ENCODE results near the gene RNF126.
"Not testable (repeated sequence)": the region's sequence is repeated elsewhere in the genome, so short reads cannot be mapped to it uniquely, and the experiment has no call there.

RNF126 gene

GRCh38 chr19:699885-700284 lies 36.9 kb upstream of the RNF126 start:
- POLR2A ChIA-PET; DNase-seq (ENCODE audit: extremely low spot score): not testable (repeated sequence)
- CTCF ChIA-PET: interaction anchor here (0.7 kb wide), 1 partner anchor 19 kb away, joined by 3 read pairs; no protein-coding TSS in a partner anchor
- TF ChIP-seq ZNF384 (IDR thresholded peaks at IDR 0.05): peak; percentile 83

GRCh38 chr19:698529-698928 lies 35.5 kb upstream of the RNF126 start:
- DNase-seq (ENCODE audit: extremely low spot score); POLR2A ChIA-PET; CTCF ChIA-PET: not testable (repeated sequence)

- DNase-seq (ENCODE audit: extremely low spot score): no peak
- POLR2A ChIA-PET: no interaction called here
- CTCF ChIA-PET: interaction anchor here (0.7 kb wide), 1 partner anchor 108 kb away, joined by 3 read pairs; no protein-coding TSS in a partner anchor
- TF ChIP-seq CTBP1 (IDR thresholded peaks at IDR 0.05; ENCODE audit: borderline replicate concordance) (no peak), TARDBP (IDR thresholded peaks at IDR 0.05) (no peak), FOXK2 (IDR thresholded peaks at IDR 0.05) (no peak), HDGF (IDR thresholded peaks at IDR 0.05; ENCODE audit: borderline replicate concordance) (no peak), PKNOX1 (IDR thresholded peaks at IDR 0.05) (no peak), ZNF384 (IDR thresholded peaks at IDR 0.05) (no peak), BHLHE40 (IDR thresholded peaks at IDR 0.05; ENCODE audit: borderline replicate concordance) (no peak), FOXM1 (IDR thresholded peaks at IDR 0.05; ENCODE audit: borderline replicate concordance) (no peak), LEF1 (IDR thresholded peaks at IDR 0.05; ENCODE audit: borderline replicate concordance) (no peak), ELF4 (IDR thresholded peaks at IDR 0.05) (no peak), SP1 (IDR thresholded peaks at IDR 0.05) (no peak), ARNT (IDR thresholded peaks at IDR 0.05) (no peak), L3MBTL2 (conservative IDR thresholded peaks at IDR 0.05) (no peak), NFRKB (IDR thresholded peaks at IDR 0.05) (no peak)
Observed at GRCh38 chr19:695352-695949, 32.4 kb upstream of the RNF126 start, which contains the start of gene PRSS57. Gene PRSS57 (minus strand): TSS chr19:695452. CDS start chr19:695430, 22 bp downstream.

- no peak for TF ChIP-seq FOXK2 (IDR thresholded peaks at IDR 0.05)
- TF ChIP-seq L3MBTL2 (conservative IDR thresholded peaks at IDR 0.05): no peak
- TF ChIP-seq ELF4 (IDR thresholded peaks at IDR 0.05): no peak
- no peak for TF ChIP-seq TARDBP (IDR thresholded peaks at IDR 0.05)
- TF ChIP-seq BHLHE40 (IDR thresholded peaks at IDR 0.05; ENCODE audit: borderline replicate concordance): no peak
- no peak for TF ChIP-seq HDGF (IDR thresholded peaks at IDR 0.05; ENCODE audit: borderline replicate concordance)
- no peak for TF ChIP-seq NFRKB (IDR thresholded peaks at IDR 0.05)
- no peak for TF ChIP-seq FOXM1 (IDR thresholded peaks at IDR 0.05; ENCODE audit: borderline replicate concordance)
- TF ChIP-seq SUZ12 (IDR thresholded peaks at IDR 0.05): no peak
- TF ChIP-seq ARNT (IDR thresholded peaks at IDR 0.05): no peak
- no peak for TF ChIP-seq FOXA1 (IDR thresholded peaks at IDR 0.05)
- no peak for TF ChIP-seq LEF1 (IDR thresholded peaks at IDR 0.05; ENCODE audit: borderline replicate concordance)
- no peak for TF ChIP-seq ZNF384 (IDR thresholded peaks at IDR 0.05)
- TF ChIP-seq CTBP1 (IDR thresholded peaks at IDR 0.05; ENCODE audit: borderline replicate concordance): no peak
- ChIA-PET CTCF (no interaction called here), POLR2A (no interaction called here)
- no peak for DNase-seq (ENCODE audit: extremely low spot score)
Observed at GRCh38 chr19:694481-695351, 31.7 kb upstream of the RNF126 start.

GRCh38 chr19:690203-690602 lies 27.2 kb upstream of the RNF126 start:
- no peak for DNase-seq (ENCODE audit: extremely low spot score)
- ChIA-PET CTCF (no interaction called here), POLR2A (no interaction called here)
- TF ChIP-seq L3MBTL2 (conservative IDR thresholded peaks at IDR 0.05): no peak
- TF ChIP-seq TARDBP (IDR thresholded peaks at IDR 0.05): no peak
- TF ChIP-seq ARNT (IDR thresholded peaks at IDR 0.05): no peak
- no peak for TF ChIP-seq SUZ12 (IDR thresholded peaks at IDR 0.05)
- no peak for TF ChIP-seq FOXK2 (IDR thresholded peaks at IDR 0.05)
- TF ChIP-seq CTBP1 (IDR thresholded peaks at IDR 0.05; ENCODE audit: borderline replicate concordance): no peak
- no peak for TF ChIP-seq PKNOX1 (IDR thresholded peaks at IDR 0.05)
- no peak for TF ChIP-seq ELF4 (IDR thresholded peaks at IDR 0.05)
- no peak for TF ChIP-seq ZNF384 (IDR thresholded peaks at IDR 0.05)
- TF ChIP-seq SP1 (IDR thresholded peaks at IDR 0.05): no peak
- no peak for TF ChIP-seq FOXM1 (IDR thresholded peaks at IDR 0.05; ENCODE audit: borderline replicate concordance)
- TF ChIP-seq BHLHE40 (IDR thresholded peaks at IDR 0.05; ENCODE audit: borderline replicate concordance): no peak
- no peak for TF ChIP-seq FOXA1 (IDR thresholded peaks at IDR 0.05)
- TF ChIP-seq LEF1 (IDR thresholded peaks at IDR 0.05; ENCODE audit: borderline replicate concordance): no peak
- no peak for TF ChIP-seq NFRKB (IDR thresholded peaks at IDR 0.05)
- no peak for TF ChIP-seq HDGF (IDR thresholded peaks at IDR 0.05; ENCODE audit: borderline replicate concordance)

GRCh38 chr19:688992-689391 lies 26.0 kb upstream of the RNF126 start:
- POLR2A ChIA-PET: no interaction called here
- CTCF ChIA-PET: no interaction called here
- TF ChIP-seq SUZ12 (IDR thresholded peaks at IDR 0.05): no peak
- TF ChIP-seq ARNT (IDR thresholded peaks at IDR 0.05): no peak
- no peak for TF ChIP-seq BHLHE40 (IDR thresholded peaks at IDR 0.05; ENCODE audit: borderline replicate concordance)
- TF ChIP-seq FOXM1 (IDR thresholded peaks at IDR 0.05; ENCODE audit: borderline replicate concordance): no peak
- TF ChIP-seq ZNF384 (IDR thresholded peaks at IDR 0.05): no peak
- TF ChIP-seq ELF4 (IDR thresholded peaks at IDR 0.05): no peak
- no peak for TF ChIP-seq FOXA1 (IDR thresholded peaks at IDR 0.05)
- no peak for TF ChIP-seq SP1 (IDR thresholded peaks at IDR 0.05)
- TF ChIP-seq HDGF (IDR thresholded peaks at IDR 0.05; ENCODE audit: borderline replicate concordance): no peak
- TF ChIP-seq FOXK2 (IDR thresholded peaks at IDR 0.05): no peak
- no peak for TF ChIP-seq CTBP1 (IDR thresholded peaks at IDR 0.05; ENCODE audit: borderline replicate concordance)
- no peak for TF ChIP-seq LEF1 (IDR thresholded peaks at IDR 0.05; ENCODE audit: borderline replicate concordance)
- no peak for TF ChIP-seq PKNOX1 (IDR thresholded peaks at IDR 0.05)
- no peak for TF ChIP-seq L3MBTL2 (conservative IDR thresholded peaks at IDR 0.05)
- no peak for TF ChIP-seq NFRKB (IDR thresholded peaks at IDR 0.05)
- TF ChIP-seq TARDBP (IDR thresholded peaks at IDR 0.05): no peak
- DNase-seq (ENCODE audit: extremely low spot score): no peak
